GM12892 (cell line): ENCODE measurements around the gene NDFIP1.

ENCODE experiments used
- POLR2A ChIP-seq: IDR thresholded peaks from 2 replicates; pipeline ENCODE4 v1.6.1; 2011; ENCODE audit warnings: low read depth, low read length, control low read depth
- TAF1 ChIP-seq: IDR thresholded peaks from 2 replicates; pipeline ENCODE4 v1.6.1; 2011; ENCODE audit warnings: low read depth, mild to moderate bottlenecking, control low read depth, low read length, borderline replicate concordance

- no peak for TF ChIP-seq POLR2A
- TF ChIP-seq TAF1: no peak
Measured at GRCh38 chr5:142131394-142131793, 22.8 kb downstream of the NDFIP1 start.
